Measurements from ENCODE around the gene EHD3. TPM values are rescaled to one million over a fixed set of nuclear protein-coding genes. Genes with fewer than 3 reads are reported as not detected.

Gene EHD3
- total RNA-seq, 4 donors from 2014 or later = 0.88 to 20.6 (median 2.1) TPM

DNA sequence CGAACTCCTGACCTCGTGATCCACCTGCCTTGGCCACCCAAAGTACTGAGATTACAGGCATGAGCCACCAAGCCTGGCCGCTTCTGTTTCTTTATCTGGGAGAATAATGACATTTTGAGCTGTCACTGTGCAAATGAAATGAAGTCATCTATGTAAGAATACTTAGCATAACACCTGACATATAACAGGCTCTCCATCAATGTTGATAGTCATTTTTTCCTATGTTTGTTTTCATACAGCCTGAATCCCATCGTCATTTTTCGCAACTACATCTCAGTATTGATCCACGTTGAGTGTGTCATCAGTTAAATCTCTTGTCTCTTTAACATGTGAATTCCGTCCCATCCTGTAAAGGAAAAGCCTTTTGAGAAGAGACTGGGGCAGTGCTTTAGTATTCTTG, 10.2 kb upstream of the EHD3 start:
- no peaks in the 10 kb centered on the region for H3K4me1 ChIP-seq
- no peak overlapping the region for H3K4me3 ChIP-seq
- TF ChIP-seq POLR2A (IDR thresholded peaks at IDR 0.05) (no peak), CTCF (IDR thresholded peaks at IDR 0.05) (no peak)

GRCh38 chr2:31226266-31226665, 7.7 kb upstream of the EHD3 start:
- Histone ChIP-seq H3K4me3 (no peak overlapping the region), H3K4me1 (no peaks in the 10 kb centered on the region), H3K36me3 (no peaks in the 10 kb centered on the region), H3K9me3 (no peaks in the 10 kb centered on the region), H3K27me3 (no peaks in the 10 kb centered on the region), H3K27ac (no peak overlapping the region)
- DNase-seq = no peak
- TF ChIP-seq POLR2A (IDR thresholded peaks at IDR 0.05) = no peak
- TF ChIP-seq CTCF (IDR thresholded peaks at IDR 0.05) = no peak

More for the DNA sequence above, 10.2 kb upstream of the EHD3 start:
- Histone ChIP-seq H3K27me3 (no peaks in the 10 kb centered on the region), H3K9me3 (no peaks in the 10 kb centered on the region), H3K36me3 (no peaks in the 10 kb centered on the region), H3K27ac (no peak overlapping the region)
- DNase-seq = no peak

- no peak for DNase-seq
- Histone ChIP-seq H3K4me3 (no peak overlapping the region), H3K9me3 (no peaks in the 10 kb centered on the region), H3K36me3 (no peaks in the 10 kb centered on the region), H3K27ac (no peak overlapping the region), H3K27me3 (no peaks in the 10 kb centered on the region), H3K4me1 (no peaks in the 10 kb centered on the region)
- TF ChIP-seq CTCF (IDR thresholded peaks at IDR 0.05) (no peak), POLR2A (IDR thresholded peaks at IDR 0.05) (no peak)
Observed at GRCh38 chr2:31227110-31227509, 6.8 kb upstream of the EHD3 start.

DNA sequence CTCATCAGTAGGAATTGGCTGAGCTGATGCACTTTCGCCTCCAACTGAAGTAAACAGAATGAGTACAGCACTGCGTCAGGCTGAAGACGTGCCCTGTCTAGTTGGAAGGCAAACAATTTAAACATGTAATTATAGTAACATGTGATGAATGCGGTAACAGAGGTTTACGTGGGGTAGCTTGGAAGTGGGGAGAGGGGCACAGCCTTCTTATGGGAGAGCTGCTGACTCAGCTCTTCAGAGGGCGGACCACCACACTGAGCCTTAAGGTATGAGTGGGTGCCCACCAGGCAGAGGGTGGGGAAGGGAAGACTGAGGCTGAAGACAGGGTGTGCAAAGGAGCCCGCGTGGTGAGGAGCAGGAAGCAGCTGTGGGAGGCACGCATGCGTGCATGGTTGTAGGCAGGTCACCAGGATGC, 6.2 kb upstream of the EHD3 start:
- Histone ChIP-seq H3K9me3 (no peaks in the 10 kb centered on the region), H3K4me1 (no peaks in the 10 kb centered on the region), H3K27ac (no peak overlapping the region), H3K4me3 (no peak overlapping the region), H3K36me3 (no peaks in the 10 kb centered on the region), H3K27me3 (no peaks in the 10 kb centered on the region)
- TF ChIP-seq CTCF (IDR thresholded peaks at IDR 0.05) (no peak), POLR2A (IDR thresholded peaks at IDR 0.05) (no peak)
- no peak for DNase-seq

GRCh38 chr2:31228717-31229116, 5.2 kb upstream of the EHD3 start:
- Histone ChIP-seq H3K9me3 (no peaks in the 10 kb centered on the region), H3K27me3 (no peaks in the 10 kb centered on the region), H3K27ac (no peak overlapping the region), H3K36me3 (no peaks in the 10 kb centered on the region), H3K4me3 (no peak overlapping the region), H3K4me1 (no peaks in the 10 kb centered on the region)
- no peak for DNase-seq
- TF ChIP-seq POLR2A (IDR thresholded peaks at IDR 0.05) (no peak), CTCF (IDR thresholded peaks at IDR 0.05) (no peak)

- H3K4me1 ChIP-seq = peaks cover 0 to 7% (median 4%) of the 10 kb centered on the region in 4 donors
- DNase-seq = no peak
- H3K4me3 ChIP-seq = no peak overlapping the region
- H3K27ac ChIP-seq = no peak overlapping the region
- no peaks in the 10 kb centered on the region for H3K27me3 ChIP-seq
- H3K9me3 ChIP-seq = no peaks in the 10 kb centered on the region
- no peak for TF ChIP-seq CTCF (IDR thresholded peaks at IDR 0.05)
- no peak for TF ChIP-seq POLR2A (IDR thresholded peaks at IDR 0.05)
- no peaks in the 10 kb centered on the region for H3K36me3 ChIP-seq
Observed at GRCh38 chr2:31230751-31231150, 3.2 kb upstream of the EHD3 start.

Measured in Peyer's patch (tissue), 4 donors.